GM15510 (cell line): ENCODE data around the gene CAD.

ENCODE experiments used
- POLR2A ChIP-seq: IDR thresholded peaks from 3 replicates; pipeline ENCODE4 v1.6.1; 2011; ENCODE audit warnings: borderline replicate concordance; ENCODE audit not compliant: insufficient read length; ENCODE audit errors: extremely low read depth

Gene CAD

GRCh38 chr2:27275211-27276150 lies 58.3 kb downstream of the CAD start, which contains the start of gene DNAJC5G:
DNAJC5G (plus strand) TSS chr2:27275433; CDS start chr2:27276729, 1,296 bp downstream.
- no peak for TF ChIP-seq POLR2A

- no peak for TF ChIP-seq POLR2A
Observed at GRCh38 chr2:27278010-27278409, 60.8 kb downstream of the CAD start.

DNA sequence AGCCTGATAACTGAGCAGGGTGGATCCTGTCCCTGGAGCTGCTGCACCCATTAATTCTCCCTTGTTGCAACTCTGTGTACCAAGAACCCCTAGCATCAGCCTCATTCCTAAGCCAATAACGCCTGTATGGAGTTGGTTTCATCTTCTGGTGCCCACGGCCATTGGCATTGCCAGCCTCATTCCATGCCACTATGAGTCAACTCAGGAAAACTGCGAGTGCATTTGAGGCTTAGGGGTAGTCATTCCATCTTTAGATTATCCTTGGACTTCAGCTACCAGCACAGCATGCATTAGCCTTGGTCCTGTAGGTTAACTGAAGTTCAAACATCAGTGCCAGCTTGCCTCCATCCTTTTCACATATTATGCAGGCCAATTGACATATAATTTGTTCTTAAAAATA lies 63.7 kb downstream of the CAD start:
- TF ChIP-seq POLR2A: no peak

DNA sequence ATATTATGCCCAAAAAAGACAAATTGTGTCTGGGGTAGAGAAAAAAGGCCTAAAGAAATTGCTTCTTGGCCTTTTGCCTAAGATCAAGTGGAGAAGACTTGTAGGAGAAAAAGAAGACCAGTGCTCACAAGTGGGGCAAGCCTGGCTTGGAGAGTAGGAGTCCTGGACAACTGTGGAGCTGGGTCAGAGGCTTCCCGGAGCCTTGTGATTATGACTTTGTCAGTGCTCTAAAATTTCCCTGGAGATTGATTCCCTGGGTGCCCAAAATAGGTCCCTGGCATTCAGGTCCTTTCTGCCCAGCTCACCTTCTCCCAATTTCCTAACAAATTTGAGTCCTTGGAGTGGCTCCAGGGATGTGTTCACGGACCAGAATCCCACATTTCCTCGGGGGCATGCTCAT lies 64.3 kb downstream of the CAD start:
- TF ChIP-seq POLR2A: no peak

DNA sequence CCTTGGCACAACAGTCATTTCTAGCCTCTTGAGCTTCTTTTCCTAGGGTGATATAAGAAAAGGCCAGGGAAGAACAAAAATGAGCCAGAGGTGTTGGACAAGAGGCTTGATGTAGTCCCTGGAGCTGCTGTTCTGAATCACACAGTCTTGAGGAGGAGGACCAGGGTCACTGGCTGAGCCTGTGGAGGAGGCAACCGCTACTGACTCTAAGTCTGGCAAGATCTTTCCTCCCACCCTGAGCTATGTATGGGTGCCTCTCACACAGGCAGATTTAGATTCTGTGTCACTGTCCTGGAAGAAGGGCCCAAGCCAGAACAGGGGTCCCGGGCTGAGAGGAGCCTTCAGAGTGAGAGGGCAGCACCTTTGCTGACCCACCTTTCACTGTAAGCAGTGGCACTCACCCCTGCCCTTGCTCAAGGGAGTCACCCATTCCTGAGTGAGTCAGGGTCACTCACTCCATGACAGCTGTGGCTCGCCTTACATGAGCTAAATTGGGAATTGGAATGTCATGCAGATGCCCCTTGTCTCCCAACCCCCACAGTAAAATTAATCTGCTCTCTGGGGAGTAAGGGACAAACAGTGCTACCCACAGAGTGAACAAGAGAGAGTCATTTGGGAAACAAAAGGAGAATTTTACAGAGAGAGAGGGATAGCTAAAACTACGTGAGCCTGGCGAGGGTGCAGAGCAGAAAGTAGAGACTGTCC lies 64.8 kb downstream of the CAD start, which contains the start of gene TRIM54:
TRIM54 (plus strand) TSS at position 575 of the 705 bp plus-strand sequence. CDS start 303 bp downstream, outside the sequence.
- TF ChIP-seq POLR2A: no peak

DNA sequence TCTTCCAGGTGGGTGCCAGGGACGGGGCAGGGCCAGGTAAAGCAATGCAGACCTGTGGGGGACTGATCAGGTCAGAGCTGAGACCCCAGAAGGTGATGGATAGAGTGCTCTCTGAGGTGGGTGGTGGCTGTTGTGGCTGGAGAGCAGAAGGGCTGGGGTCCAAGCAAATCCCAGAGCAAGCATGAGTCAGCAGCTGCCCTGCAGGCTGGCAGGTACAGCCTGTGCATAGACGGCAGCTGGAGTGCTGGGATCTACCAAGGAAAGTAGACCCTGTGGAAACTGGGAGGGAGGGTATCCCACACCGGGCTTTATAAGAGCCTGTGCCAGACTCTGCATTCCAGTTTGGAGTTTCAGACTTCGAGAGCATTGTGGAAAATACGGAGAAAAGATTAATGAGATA lies 65.7 kb downstream of the CAD start:
- no peak for TF ChIP-seq POLR2A

DNA sequence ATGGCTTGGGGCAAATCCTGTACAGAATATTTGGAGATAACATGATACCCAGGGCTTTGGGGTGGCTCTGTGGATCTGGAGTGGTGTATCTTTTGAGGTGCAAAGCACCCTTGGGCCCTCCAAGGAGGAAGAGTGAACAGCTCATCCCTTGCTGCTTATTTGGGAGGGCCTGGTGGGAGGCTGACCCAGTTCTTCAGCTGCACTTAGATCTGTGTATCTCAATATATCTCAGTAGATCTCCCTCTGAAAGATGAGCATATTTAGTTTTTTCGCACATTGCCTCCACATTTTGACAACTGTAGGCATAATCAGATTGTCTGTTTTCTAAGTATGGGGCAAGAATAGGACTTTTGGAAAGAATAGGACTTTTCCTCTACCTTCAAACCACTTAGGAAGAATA lies 67.8 kb downstream of the CAD start:
- TF ChIP-seq POLR2A: no peak

- TF ChIP-seq POLR2A: no peak
Observed at GRCh38 chr2:27285481-27285880, 68.3 kb downstream of the CAD start.

GRCh38 chr2:27288610-27289009 lies 71.4 kb downstream of the CAD start:
- TF ChIP-seq POLR2A: no peak

DNA sequence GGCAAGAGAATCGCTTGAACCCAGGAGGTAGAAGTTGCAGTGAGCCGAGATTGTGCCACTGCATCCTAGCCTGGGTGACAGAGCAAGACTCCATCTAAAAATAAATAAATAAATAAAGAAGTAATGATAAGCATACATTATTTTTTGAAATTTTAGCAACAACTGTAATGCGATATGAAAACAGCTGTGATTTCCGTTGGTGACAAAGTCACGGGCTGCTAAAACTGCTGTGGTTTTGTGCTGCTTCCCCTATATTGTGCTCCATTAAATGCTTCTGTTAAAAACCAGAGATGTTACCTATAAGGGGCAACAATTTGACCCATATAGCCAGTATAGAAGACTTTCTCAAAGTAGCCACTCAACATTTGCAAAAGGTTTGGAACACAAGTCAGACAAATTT lies 73.4 kb downstream of the CAD start:
- no peak for TF ChIP-seq POLR2A

- TF ChIP-seq POLR2A: no peak
Observed at GRCh38 chr2:27291865-27292264, 74.7 kb downstream of the CAD start.
